ENCODE results near the gene PRUNE2.

PRUNE2 gene

DNA sequence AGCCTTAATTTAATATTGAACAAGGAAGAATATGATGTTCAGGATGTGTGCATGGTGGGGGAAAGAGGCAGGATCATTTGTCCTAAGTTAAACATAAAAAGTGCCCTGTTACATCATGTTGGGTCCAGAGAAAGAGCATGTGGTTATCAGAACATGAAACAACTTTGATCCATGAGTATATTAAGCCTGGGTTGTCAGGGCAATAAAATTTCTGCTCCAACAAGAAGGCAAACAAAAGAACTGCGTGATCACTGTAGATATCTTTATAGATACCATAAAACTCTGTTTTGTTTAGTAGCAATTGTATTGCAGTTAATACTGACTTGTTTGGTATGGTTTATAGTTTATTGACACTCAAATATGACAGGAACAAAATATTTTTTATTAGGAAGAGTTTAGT is 106.4 kb downstream of the PRUNE2 start:
- TF ChIP-seq, protein P1, sequence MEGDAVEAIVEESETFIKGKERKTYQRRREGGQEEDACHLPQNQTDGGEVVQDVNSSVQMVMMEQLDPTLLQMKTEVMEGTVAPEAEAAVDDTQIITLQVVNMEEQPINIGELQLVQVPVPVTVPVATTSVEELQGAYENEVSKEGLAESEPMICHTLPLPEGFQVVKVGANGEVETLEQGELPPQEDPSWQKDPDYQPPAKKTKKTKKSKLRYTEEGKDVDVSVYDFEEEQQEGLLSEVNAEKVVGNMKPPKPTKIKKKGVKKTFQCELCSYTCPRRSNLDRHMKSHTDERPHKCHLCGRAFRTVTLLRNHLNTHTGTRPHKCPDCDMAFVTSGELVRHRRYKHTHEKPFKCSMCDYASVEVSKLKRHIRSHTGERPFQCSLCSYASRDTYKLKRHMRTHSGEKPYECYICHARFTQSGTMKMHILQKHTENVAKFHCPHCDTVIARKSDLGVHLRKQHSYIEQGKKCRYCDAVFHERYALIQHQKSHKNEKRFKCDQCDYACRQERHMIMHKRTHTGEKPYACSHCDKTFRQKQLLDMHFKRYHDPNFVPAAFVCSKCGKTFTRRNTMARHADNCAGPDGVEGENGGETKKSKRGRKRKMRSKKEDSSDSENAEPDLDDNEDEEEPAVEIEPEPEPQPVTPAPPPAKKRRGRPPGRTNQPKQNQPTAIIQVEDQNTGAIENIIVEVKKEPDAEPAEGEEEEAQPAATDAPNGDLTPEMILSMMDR (IDR thresholded peaks at IDR 0.05; ENCODE audit: low read depth, low read length): no peak
- DNase-seq (ENCODE audit: extremely low read depth, low read depth): no peak

DNA sequence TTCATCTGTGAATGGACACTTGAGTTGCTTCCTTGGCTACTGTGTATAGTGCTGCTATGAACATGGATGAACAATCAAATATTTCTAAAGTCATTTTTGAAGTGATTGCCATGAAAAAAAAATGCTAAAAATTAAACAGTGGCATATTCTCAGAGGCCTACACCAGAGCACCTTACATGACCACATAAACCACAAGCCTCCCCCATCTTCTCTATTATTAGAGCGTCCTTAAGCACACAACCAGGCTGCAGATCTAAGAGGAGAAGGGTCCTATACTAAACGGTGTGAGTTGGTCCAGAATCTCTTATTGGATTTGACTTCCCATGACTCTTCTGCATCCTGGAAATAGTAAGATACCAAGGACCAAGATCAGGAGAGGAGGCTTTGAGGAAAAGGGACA is 107.4 kb downstream of the PRUNE2 start:
- TF ChIP-seq, protein P1 (IDR thresholded peaks at IDR 0.05; ENCODE audit: low read depth, low read length): no peak
- no peak for DNase-seq (ENCODE audit: extremely low read depth, low read depth)

DNA sequence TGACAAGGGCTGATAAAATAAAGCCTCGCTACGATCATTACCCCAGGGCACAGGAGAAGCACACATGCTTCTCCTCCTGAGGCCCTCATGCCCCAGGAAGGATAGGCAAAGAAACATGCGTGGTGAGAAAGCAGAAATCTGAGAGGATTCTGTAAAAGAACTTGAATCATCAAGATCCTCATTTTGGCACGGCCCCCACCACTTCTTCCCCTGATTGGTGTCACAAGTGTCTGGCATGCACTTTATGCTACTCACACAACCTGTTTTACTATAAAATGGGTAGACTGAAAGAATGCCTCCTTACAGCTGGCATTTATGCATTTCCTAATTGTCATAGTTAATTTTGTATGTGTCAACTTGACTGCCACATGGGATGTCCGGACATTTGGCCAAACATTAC is 109.6 kb downstream of the PRUNE2 start:
- DNase-seq (ENCODE audit: extremely low read depth, low read depth): no peak
- TF ChIP-seq, protein P1 (IDR thresholded peaks at IDR 0.05; ENCODE audit: low read depth, low read length): no peak

DNA sequence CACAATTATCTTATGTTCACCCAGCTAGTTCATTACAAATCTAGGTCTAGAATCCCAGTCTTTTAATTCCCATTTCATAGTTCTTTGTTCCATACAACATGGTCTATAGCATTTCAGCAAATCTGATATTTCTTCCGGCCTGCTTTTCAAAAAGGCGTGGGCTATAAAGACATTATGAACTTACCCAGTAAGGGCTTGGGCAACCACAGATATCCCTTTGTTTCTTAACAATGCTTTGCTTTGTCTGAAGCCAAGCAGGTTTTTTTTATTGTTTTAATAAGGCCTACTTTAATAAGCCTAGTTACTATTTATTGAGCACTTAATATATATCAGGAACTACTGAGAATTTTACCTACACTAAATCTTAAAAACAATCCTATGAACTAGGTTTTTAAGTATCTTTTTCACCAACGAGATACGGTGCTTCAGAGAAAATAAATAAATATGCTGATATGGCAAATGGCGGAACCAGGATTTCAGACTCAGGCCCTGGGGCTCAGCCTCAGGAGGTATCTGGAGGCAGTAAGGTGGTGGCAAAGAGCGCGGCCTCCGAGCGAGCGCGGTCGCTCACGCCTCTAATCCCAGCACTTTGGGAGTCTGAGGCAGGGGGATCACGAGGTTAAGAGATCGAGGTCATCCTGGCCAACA is 112.0 kb downstream of the PRUNE2 start:
- DNase-seq (ENCODE audit: extremely low read depth, low read depth): no peak
- TF ChIP-seq, protein P1 (IDR thresholded peaks at IDR 0.05; ENCODE audit: low read depth, low read length): no peak

DNA sequence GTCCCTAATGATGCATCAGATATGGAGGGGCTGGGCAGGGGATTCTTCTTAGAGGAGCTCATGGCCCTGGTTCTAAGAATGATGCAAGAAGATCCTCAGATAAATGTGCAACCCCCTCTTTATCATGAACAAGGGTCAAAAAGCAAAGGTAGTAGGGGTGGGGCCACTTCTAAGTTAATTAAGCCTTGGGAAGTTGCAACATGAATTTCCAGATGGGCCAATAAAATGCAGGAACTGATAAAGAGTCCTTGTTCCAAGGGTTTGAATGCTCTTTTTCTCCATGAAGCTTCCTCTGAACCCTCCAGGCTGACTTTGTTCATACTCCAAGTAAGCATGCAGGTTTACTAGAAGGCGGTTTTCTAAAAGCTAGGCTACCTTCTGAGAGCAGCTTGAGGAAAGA is 116.1 kb downstream of the PRUNE2 start:
- TF ChIP-seq, protein P1 (IDR thresholded peaks at IDR 0.05; ENCODE audit: low read depth, low read length): no peak
- DNase-seq (ENCODE audit: extremely low read depth, low read depth): no peak

DNA sequence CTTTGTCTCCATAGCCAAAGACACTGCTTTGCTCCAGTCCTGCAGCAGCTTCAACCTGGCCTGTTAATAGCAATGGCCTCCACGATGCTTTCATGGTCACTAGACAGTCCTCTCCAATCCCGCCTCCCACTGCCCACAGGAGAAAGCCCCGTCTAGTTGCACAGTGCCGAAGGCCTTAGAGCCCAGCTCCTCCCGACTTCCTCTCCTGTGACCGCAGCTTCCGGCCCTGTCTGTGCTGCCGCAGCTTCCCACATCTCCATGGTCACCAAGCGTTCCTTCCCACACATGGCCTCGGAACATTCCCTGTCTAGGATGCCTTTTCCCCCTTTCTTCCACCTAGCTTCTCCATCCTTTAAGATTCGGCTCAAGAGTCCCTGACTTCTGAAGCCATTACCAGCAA is 118.2 kb downstream of the PRUNE2 start:
- TF ChIP-seq, protein P1 (IDR thresholded peaks at IDR 0.05; ENCODE audit: low read depth, low read length): no peak
- DNase-seq (ENCODE audit: extremely low read depth, low read depth): no peak

DNA sequence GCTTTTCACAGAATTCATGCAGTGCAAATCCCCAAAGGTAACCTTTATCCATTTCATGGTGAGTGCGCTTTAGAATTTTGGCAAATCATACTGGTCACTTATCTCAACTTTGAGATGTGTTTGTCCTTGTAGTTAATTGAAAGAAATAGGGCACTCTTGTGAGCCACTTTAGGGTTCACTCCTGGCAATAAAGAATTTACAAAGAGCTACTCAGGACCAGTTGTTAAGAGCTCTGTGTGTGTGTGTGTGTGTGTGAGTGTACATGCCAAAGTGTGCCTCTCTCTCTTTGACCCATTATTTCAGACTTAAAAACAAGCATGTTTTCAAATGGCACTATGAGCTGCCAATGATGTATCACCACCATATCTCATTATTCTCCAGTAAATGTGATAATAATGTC is 120.4 kb downstream of the PRUNE2 start:
- DNase-seq (ENCODE audit: extremely low read depth, low read depth): no peak
- TF ChIP-seq, protein P1 (IDR thresholded peaks at IDR 0.05; ENCODE audit: low read depth, low read length): no peak

All from AG09319 (cell line).